Stimulated activated CD8-positive, alpha-beta memory T cell treated with anti-CD3 and anti-CD28 coated beads, Interleukin-4, amount 100 ng/mL, for 24 hours (primary cell): ENCODE data around the gene PSMA5.
"Not testable (repeated sequence)": the region's sequence is repeated elsewhere in the genome, so short reads cannot be mapped to it uniquely, and the experiment has no call there.

Experiments used
- DNase-seq: peaks from one replicate; pipeline ENCODE4 v3.0.0-alpha.2; 2020; ENCODE audit warnings: low read depth

PSMA5 gene

GRCh38 chr1:109432336-109432735 is 6.1 kb upstream of the PSMA5 start:
- DNase-seq = no peak

- DNase-seq = no peak
Observed at GRCh38 chr1:109427171-109427467, 871 bp upstream of the PSMA5 start.

- DNase-seq = peak; percentile 52
Observed at GRCh38 chr1:109425391-109426280, 612 bp downstream of the PSMA5 start.

GRCh38 chr1:109423498-109423897 is 2.8 kb downstream of the PSMA5 start:
- no peak for DNase-seq

GRCh38 chr1:109412551-109412950 is 13.7 kb downstream of the PSMA5 start:
- DNase-seq = no peak

- no peak for DNase-seq
Observed at GRCh38 chr1:109404838-109405237, 21.4 kb downstream of the PSMA5 start.

- no peak for DNase-seq
Observed at GRCh38 chr1:109402025-109402424, 24.2 kb downstream of the PSMA5 start.

GRCh38 chr1:109400035-109400655 is 26.1 kb downstream of the PSMA5 start:
- no peak for DNase-seq

- no peak for DNase-seq
Observed at GRCh38 chr1:109399326-109399957, 26.8 kb downstream of the PSMA5 start.

- DNase-seq = no peak
Observed at GRCh38 chr1:109398343-109399225, 27.7 kb downstream of the PSMA5 start.

- peak; percentile 59 for DNase-seq
Observed at GRCh38 chr1:109397581-109398342, 28.5 kb downstream of the PSMA5 start, which contains the start of gene SORT1. Gene SORT1 (minus strand): TSS chr1:109397918. CDS start chr1:109397892, 26 bp downstream.

- no peak for DNase-seq
Observed at GRCh38 chr1:109396871-109397580, 29.2 kb downstream of the PSMA5 start.

- no peak for DNase-seq
Observed at GRCh38 chr1:109396513-109396839, 29.8 kb downstream of the PSMA5 start.

- no peak for DNase-seq
Observed at GRCh38 chr1:109395602-109396512, 30.4 kb downstream of the PSMA5 start.

- not testable (repeated sequence) for DNase-seq
Observed at GRCh38 chr1:109395282-109395599, 31.0 kb downstream of the PSMA5 start.

- DNase-seq = no peak
Observed at GRCh38 chr1:109394591-109395281, 31.5 kb downstream of the PSMA5 start.

GRCh38 chr1:109393617-109394233 is 32.5 kb downstream of the PSMA5 start:
- no peak for DNase-seq

GRCh38 chr1:109392788-109393616 is 33.2 kb downstream of the PSMA5 start:
- DNase-seq = no peak
